HG03095 (cell line): Measurements from ENCODE around the gene GABPB2.
A peak's percentile ranks its signal among the peaks of the same experiment; 100 is the strongest.
"Not testable (repeated sequence)": the region's sequence is repeated elsewhere in the genome, so short reads cannot be mapped to it uniquely, and the experiment has no call there.

Experiments used
- ATAC-seq: cut with Tn5 transposase; IDR thresholded peaks from one replicate; pipeline ENCODE4 v1.9.1; 2021; ENCODE audit warnings: moderate library complexity; ENCODE audit not compliant: unreplicated experiment

Gene GABPB2

DNA sequence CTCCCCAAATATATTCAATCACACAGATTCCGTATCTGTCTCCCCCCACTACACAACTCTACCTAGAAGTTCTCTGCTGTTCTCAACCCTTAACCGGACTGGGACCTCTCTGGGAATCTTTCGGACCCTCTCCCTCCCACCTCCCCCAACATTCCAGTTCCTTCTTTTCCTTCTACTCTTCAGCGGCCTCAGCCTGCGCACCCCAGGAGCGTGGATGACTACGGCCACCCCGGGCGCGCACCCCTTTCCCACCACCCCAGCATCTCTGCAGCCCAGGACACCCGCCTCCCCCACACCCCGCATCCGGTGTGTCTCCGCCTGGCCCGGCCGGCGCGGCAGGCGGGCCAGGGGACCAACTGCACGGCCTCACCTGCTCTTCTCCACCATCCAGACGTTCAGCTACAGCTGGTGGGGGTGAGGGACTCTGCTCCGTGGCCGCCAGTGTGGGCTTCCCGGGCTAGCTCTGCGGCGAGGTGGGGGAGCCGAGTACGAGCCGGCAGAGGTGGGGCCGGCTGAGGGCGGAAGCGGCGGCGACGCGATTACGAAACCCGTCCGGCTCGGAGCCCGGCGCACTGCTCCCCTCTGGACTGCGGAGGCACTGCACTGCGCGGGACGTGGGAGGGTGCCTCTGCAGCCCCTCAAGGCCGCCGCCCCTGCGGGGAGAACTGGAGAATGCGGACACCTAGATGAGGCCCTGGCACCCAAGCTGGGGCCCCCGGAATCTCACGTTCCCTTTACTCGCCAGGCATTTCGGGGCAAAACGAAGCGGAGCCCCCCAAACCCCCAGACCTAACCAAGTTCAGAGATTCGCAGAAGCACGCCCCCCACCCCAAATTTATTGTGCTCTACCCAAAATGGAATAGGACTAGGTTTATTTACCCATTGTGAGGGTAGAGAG, 11.2 kb upstream of the GABPB2 start, which contains the start of gene CDC42SE1:
Gene CDC42SE1 (minus strand): TSS at position 514 of the 898 bp plus-strand sequence. CDS start 3,892 bp downstream, outside the sequence.
- peak; percentile 74 for ATAC-seq

- no peak for ATAC-seq
These were observed 10.4 kb upstream of the GABPB2 start, which contains the start of gene MLLT11 for GRCh38 chr1:151060007-151060656. TSS of gene MLLT11 (plus strand) at chr1:151060397. CDS start at chr1:151067225, 6,828 bp downstream.

- ATAC-seq = no peak
These were observed 9.7 kb upstream of the GABPB2 start for GRCh38 chr1:151060657-151061421.

DNA sequence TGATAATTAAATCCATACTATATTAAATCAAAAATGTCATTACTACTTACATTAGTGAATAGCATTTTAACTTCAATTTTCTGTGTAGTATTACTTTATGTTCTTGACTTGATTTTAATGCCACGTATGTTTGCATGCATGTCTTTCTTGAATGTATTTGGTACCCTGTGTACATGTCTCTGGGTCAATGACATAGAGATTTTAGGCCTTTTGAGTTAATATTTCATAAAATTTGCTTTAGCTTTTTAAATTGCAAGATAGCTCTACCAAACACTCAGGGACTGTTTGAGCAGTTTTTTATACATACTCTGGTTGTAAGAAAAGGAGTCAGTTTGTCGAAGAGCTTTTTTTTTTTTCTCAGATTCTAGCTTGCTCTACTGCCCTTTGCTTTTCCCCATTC, 8.9 kb upstream of the GABPB2 start:
- no peak for ATAC-seq

DNA sequence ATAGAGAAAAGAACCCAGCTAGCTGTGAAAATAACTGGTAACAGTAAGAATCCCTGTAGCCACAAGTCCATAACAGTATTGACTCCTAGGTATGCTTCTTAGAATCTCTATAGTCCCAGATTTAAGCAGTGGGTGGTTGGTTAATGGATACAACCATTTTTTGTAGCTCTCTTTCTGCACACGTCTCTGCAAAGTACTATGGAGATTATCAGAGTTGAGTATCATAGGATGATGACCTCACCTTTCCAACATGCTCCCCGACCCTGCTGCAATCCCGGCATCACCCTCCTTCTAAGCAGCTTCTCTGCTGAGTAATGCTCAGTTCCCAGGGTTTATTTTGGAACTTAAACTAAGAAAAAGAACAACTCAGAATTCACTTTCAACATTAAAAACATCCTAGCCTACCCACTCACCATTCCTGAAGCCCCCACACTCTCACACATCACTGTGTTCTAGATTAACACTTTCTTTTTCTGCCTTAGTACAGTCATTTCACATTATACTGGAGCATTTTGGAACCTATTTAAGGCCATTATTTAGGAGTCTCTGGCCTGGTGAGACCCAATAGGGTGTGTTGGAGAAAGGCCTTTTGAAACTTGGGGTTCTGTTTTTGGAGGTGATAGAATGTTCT, 7.7 kb upstream of the GABPB2 start:
- ATAC-seq = no peak

- ATAC-seq = no peak
These were observed 5.4 kb upstream of the GABPB2 start for GRCh38 chr1:151065089-151065645.

DNA sequence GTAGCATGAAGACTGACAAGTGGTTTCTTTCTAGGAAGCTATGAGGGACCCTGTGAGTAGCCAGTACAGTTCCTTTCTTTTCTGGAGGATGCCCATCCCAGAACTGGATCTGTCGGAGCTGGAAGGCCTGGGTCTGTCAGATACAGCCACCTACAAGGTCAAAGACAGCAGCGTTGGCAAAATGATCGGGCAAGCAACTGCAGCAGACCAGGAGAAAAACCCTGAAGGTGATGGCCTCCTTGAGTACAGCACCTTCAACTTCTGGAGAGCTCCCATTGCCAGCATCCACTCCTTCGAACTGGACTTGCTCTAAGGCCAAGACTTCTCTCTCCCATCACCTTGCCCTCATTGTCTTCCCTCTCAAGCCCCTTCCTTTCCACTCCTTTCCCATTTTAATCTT, 3.4 kb upstream of the GABPB2 start:
- ATAC-seq = no peak

- ATAC-seq = no peak
These were observed 1.5 kb upstream of the GABPB2 start for GRCh38 chr1:151069103-151069486.

DNA sequence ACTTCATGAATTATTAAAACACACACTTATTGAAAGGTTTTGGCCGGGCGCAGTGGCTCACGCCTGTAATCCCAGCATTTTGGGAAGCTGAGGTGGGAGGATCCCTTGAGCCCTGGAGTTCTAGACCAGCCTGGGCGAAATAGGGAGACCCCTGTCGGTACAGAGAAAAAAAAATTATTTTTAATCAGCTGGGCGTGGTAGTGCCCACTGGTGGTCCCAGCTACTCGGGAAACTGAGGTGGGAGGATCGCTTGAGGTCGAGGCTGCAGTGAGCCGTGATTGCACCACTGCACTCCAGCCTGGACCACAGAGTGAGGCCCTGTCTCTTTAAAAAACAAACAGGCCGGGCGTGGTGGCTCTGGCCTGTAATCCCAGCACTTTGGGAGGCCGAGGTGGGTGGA, 1.7 kb downstream of the GABPB2 start:
- ATAC-seq = no peak

DNA sequence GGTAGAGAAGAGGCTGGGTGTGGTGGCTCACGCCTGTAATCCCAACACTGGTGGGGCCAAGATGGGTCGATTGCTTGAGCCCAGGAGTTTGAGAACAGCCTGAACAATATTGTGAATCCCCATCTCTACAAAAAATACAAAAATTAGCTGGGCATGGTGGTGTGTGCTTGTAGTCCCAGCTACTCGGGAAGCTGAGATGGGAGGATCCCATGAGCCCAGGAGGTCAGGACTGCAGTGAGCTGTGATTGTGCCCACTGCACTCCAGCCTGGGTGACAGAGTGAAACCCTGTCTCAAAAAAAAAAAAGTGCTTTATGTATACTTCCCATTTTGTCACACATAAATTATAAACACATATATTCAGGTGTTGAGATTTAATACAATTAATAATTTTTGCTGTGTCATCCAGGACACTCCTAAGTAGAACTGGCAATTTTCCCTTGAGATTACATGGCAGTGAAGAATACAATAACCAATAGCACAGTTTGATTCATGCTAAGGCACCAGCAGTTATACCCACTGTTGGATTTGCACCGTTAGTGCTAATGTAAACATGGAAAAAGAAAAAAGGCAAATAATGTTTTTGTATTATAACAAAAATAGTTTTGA, 15.5 kb downstream of the GABPB2 start:
- no peak for ATAC-seq

- not testable (repeated sequence) for ATAC-seq
These were observed 26.9 kb downstream of the GABPB2 start for GRCh38 chr1:151097426-151097825.

GRCh38 chr1:151098126-151098525, 27.6 kb downstream of the GABPB2 start:
- no peak for ATAC-seq

- ATAC-seq = no peak
These were observed 34.1 kb downstream of the GABPB2 start for GRCh38 chr1:151104630-151105029.

DNA sequence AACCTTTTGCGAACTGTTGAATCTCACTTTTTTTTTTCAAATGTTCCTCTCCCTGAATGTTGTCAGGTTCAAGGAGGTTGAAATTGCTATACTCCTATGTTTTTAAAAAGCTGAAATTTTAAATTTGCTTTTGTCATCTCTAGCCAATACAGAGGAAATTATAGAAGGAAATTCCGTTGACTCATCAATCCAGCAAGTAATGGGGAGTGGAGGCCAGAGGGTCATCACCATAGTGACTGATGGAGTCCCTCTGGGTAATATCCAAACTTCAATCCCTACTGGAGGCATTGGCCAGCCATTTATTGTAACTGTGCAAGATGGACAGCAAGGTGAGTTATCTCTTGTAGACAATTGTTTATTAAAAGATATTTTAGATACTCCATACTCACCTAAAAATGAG, 36.3 kb downstream of the GABPB2 start:
- ATAC-seq = no peak

DNA sequence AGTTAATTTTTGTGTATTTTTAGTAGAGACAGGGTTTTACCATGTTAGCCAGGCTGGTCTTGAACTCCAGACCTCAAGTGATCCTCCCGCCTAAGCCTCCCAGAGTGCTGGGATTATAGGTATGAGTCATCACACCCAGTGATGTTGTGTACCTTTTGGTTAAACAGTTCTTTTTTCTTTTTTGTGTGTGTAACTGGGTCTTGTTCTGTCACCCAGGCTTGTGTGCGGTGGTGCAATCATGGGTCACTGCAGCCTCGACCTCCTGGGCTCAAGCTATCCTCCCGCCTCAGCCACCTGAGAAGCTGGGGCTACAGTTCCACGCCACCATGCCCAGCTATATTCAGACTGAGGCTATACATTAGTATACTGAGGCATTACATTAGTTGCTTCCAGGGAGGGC, 37.8 kb downstream of the GABPB2 start:
- no peak for ATAC-seq

DNA sequence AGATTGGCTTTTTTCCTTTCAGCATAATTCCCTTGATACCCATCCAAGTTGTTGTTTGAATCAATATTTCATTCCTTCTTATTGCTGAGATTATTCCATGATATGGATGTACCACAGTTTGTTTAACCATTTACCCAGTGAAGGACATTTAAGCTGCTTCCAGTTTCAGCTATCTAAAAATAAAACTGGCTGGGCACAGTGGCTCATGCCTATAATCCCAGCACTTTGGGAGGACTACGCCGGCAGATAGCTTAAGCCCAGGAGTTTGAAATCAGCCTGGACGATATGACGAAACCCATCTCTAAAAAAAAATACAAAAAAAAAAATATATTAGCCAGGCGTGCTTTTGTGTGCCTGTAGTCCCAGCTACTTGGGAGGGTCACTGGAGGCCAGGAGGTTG, 43.3 kb downstream of the GABPB2 start:
- no peak for ATAC-seq

GRCh38 chr1:151124763-151125403, 54.3 kb downstream of the GABPB2 start:
- ATAC-seq = no peak

GRCh38 chr1:151128800-151129199, 58.2 kb downstream of the GABPB2 start:
- no peak for ATAC-seq

DNA sequence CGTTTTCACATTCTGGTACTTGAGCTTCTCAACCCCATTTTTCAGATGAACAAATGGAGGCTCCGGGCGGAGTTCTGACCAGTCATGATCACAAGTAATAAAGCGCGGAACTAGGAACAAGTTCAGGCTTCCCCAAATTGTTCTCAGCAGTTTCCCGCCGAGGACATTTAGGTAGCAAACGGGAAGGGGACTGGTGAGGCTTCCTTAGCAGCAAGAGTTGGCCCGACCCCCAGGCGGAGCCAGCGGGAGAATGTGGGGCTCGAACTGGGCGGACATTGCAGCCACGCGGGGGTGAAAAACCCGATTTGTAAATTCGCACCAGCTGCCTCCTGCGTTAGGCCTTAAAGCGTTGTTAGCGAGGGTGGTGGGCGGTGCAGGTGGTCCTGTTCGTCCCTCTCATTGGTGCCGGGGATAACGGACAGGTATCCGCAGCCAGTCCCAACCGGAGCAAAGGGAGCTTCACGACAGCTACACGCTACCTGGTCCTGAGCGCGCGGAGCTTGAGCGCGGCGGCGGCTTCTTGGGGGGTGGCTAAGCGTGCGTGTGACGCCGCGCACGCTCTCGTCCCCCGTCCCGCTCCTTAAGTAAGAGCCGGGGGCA, 60.5 kb downstream of the GABPB2 start:
- peak; percentile 56 for ATAC-seq
